Cardiac muscle cell (in vitro differentiated cells and primary cell): Measurements from ENCODE around the gene KATNIP. TPM values are rescaled to one million over a fixed set of nuclear protein-coding genes. Genes with fewer than 3 reads are reported as not detected.

Experiments used
- DNase-seq, 2 donors: peaks; one replicate each; pipeline versions ENCODE4 v3.0.0 to v3.0.0-alpha.2; 2010 to 2017; ENCODE audit warnings: low read depth in 1 of 2, low spot score in 1 of 2
- H3K27ac ChIP-seq: fragments of 200-600 bp; sonication (generic); 2 replicates; pipeline ENCODE4 v1.5.1; 2016
- H3K27me3 ChIP-seq: fragments of 200-600 bp; sonication (generic); 2 replicates; pipeline ENCODE4 v1.6.0; 2016; ENCODE audit warnings: control low read depth
- H3K36me3 ChIP-seq: fragments of 200-600 bp; sonication (generic); 2 replicates; pipeline ENCODE4 v1.5.1; 2016; ENCODE audit warnings: control low read depth
- H3K4me1 ChIP-seq: fragments of 200-600 bp; sonication (generic); 2 replicates; pipeline ENCODE4 v1.8.1; 2017; ENCODE audit warnings: low read depth, mild to moderate bottlenecking, mixed run types
- H3K4me3 ChIP-seq: fragments of 200-600 bp; sonication (generic); 2 replicates; pipeline ENCODE4 v1.5.1; 2016; ENCODE audit warnings: mild to moderate bottlenecking
- H3K9me3 ChIP-seq: fragments of 200-600 bp; sonication (generic); 2 replicates; pipeline ENCODE4 v1.5.1; 2017; ENCODE audit warnings: low read depth, mild to moderate bottlenecking, control low read depth
- CTCF ChIP-seq: IDR thresholded peaks from 2 replicates; pipeline ENCODE4 v1.5.1; 2012; ENCODE audit warnings: low read depth, mild to moderate bottlenecking, low read length
- polyA plus RNA-seq: library from polyadenylated mRNA; unstranded; fragments of >200 nt; fragmentation: Nextera tagmentation; extraction: Ambion mirVana; gene quantifications from 2 replicates; pipeline ENCODE4 v1.2.1, GENCODE V29; 2016
- total RNA-seq: library from RNA; depleted of rRNA; stranded (reverse); fragments of >200 nt; gene quantifications from 2 replicates; pipeline ENCODE4 v1.2.3, GENCODE V29; 2016

KATNIP gene
- total and polyA plus RNA-seq, 2 experiments from 2014 or later, result 10.8 to 24.1 TPM

GRCh38 chr16:27508476-27508875 is 41.5 kb upstream of the KATNIP start:
- Histone ChIP-seq H3K36me3 (peaks cover 57% of the 10 kb centered on the region), H3K4me3 (no peak overlapping the region), H3K27ac (no peak overlapping the region), H3K27me3 (no peaks in the 10 kb centered on the region), H3K4me1 (no peaks in the 10 kb centered on the region), H3K9me3 (no peaks in the 10 kb centered on the region)
- no peak for TF ChIP-seq CTCF
- no peak for DNase-seq

- H3K27me3 ChIP-seq, result no peaks in the 10 kb centered on the region
- no peaks in the 10 kb centered on the region for H3K4me1 ChIP-seq
- peak in 1 of 2 donors; percentile 35 for DNase-seq
- no peak for TF ChIP-seq CTCF
- peak overlapping the region; percentile 23 for H3K27ac ChIP-seq
- H3K9me3 ChIP-seq, result no peaks in the 10 kb centered on the region
- peaks cover 30% of the 10 kb centered on the region for H3K36me3 ChIP-seq
- no peak overlapping the region for H3K4me3 ChIP-seq
Measured at GRCh38 chr16:27511657-27512448, 38.1 kb upstream of the KATNIP start.

DNA sequence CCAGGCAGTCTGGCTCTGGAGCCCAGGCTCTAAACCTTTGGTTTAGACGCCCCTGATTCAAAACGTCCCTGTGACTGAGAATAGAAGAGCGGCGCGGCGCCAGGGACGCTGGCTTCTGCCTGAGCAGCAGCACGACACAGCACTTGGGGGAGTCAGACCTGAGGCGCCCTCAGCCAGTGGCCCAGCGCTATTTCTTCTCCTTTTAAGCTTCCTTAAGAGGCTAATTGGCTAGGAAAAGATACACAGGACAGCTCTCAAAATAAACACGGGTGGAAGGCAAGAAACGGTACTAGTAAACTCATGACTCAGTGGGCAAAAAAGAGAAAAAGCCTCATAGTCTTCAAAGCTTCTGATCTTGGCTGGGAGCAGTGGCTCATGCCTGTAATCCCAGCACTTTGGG is 35.1 kb upstream of the KATNIP start:
- no peaks in the 10 kb centered on the region for H3K4me1 ChIP-seq
- H3K27ac ChIP-seq, result no peak overlapping the region
- no peak for DNase-seq
- no peaks in the 10 kb centered on the region for H3K27me3 ChIP-seq
- H3K4me3 ChIP-seq, result no peak overlapping the region
- peaks cover 21% of the 10 kb centered on the region for H3K36me3 ChIP-seq
- H3K9me3 ChIP-seq, result no peaks in the 10 kb centered on the region
- no peak for TF ChIP-seq CTCF

GRCh38 chr16:27515874-27516353 is 34.0 kb upstream of the KATNIP start:
- TF ChIP-seq CTCF, result peak; percentile 73
- DNase-seq, result peak; percentile 28 to 32
- Histone ChIP-seq H3K4me3 (no peak overlapping the region), H3K4me1 (peaks cover 8% of the 10 kb centered on the region), H3K36me3 (peaks cover 13% of the 10 kb centered on the region), H3K27ac (peak overlapping the region; percentile 57), H3K27me3 (no peaks in the 10 kb centered on the region), H3K9me3 (no peaks in the 10 kb centered on the region)

DNA sequence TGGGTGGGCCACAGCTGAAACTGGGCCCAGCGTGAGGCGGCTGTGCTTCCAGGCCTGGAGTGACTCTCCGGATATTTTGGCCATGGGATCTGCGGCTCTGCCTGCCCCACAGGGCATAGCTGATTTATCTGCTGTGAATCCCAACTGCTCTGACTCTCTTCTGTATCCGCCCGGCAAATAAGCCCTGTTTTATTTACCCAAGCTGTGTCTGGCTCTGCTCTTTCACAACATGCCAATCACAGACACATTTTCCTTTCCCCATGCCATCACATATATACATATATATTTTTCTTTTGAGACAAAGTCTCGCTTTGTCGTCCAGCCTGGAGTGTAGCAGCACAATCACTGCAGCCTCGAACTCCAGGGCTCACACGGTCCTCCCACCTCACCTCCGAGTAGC is 33.6 kb upstream of the KATNIP start:
- Histone ChIP-seq H3K27me3 (no peaks in the 10 kb centered on the region), H3K27ac (peak overlapping the region; percentile 57), H3K36me3 (peaks cover 9% of the 10 kb centered on the region), H3K9me3 (no peaks in the 10 kb centered on the region), H3K4me3 (no peak overlapping the region), H3K4me1 (peaks cover 11% of the 10 kb centered on the region)
- no peak for TF ChIP-seq CTCF
- DNase-seq, result no peak
